Kidney (tissue), 14 donors: ENCODE results near the gene UBC. TPM values are rescaled to one million over a fixed set of nuclear protein-coding genes. Genes with fewer than 3 reads are reported as not detected.

Experiments
- DNase-seq, 5 donors: peaks; one replicate each; pipeline ENCODE4 v3.0.0-alpha.2; 2013 to 2020
- FAIRE-seq: peaks from 2 replicates; lab custom pipeline; 2012; peaks lifted over from hg19 to GRCh38; lab: Jason Lieb, UNC
- H3K27ac ChIP-seq, 2 donors: one replicate each; pipeline ENCODE4 v1.7.0; 2013; ENCODE audit warnings: low read depth in 2 of 2, low read length in 2 of 2, inconsistent platforms in 1 of 2
- H3K27me3 ChIP-seq: one replicate; pipeline ENCODE4 v1.7.1; 2013; ENCODE audit warnings: low read length, inconsistent platforms; ENCODE audit not compliant: control insufficient read depth, insufficient read depth
- H3K36me3 ChIP-seq, 3 donors: one replicate each; pipeline versions ENCODE4 v1.7.0 to v1.7.1; 2013; ENCODE audit warnings: low read length in 3 of 3, control low read depth in 1 of 3, inconsistent platforms in 1 of 3; ENCODE audit not compliant: insufficient read depth in 3 of 3, control insufficient read depth in 2 of 3
- H3K4me1 ChIP-seq, 3 donors: one replicate each; pipeline versions ENCODE4 v1.7.0 to v1.7.1; 2013; ENCODE audit warnings: low read length in 3 of 3, inconsistent platforms in 1 of 3, low read depth in 1 of 3; ENCODE audit not compliant: control insufficient read depth in 2 of 3, insufficient read depth in 2 of 3
- H3K4me3 ChIP-seq, 3 donors: one replicate each; pipeline versions ENCODE4 v1.7.0 to v1.8.1; 2013; ENCODE audit warnings: low read length in 3 of 3, control low read depth in 1 of 3, inconsistent platforms in 1 of 3
- H3K9ac ChIP-seq, 3 donors: one replicate each; pipeline versions ENCODE4 v1.7.0 to v1.7.1; 2013; ENCODE audit warnings: low read length in 3 of 3, control low read depth in 1 of 3, inconsistent platforms in 1 of 3
- H3K9me3 ChIP-seq, 3 donors: one replicate each; pipeline versions ENCODE4 v1.7.0 to v1.7.1; 2013; ENCODE audit warnings: low read length in 3 of 3, control low read depth in 1 of 3, inconsistent platforms in 1 of 3; ENCODE audit not compliant: control insufficient read depth in 2 of 3, insufficient read depth in 1 of 3
- CTCF ChIP-seq: IDR thresholded peaks from 3 replicates; pipeline ENCODE4 v1.5.1; 2012; ENCODE audit warnings: mild to moderate bottlenecking, moderate library complexity, borderline replicate concordance; ENCODE audit not compliant: insufficient read depth; ENCODE audit errors: extremely low read depth
- intact Hi-C: fragments of 100-400 bp; cut with DNase I; formaldehyde crosslinking; loops from one replicate; pipeline ENCODE4 v1.11.1; 2022
- polyA plus RNA-seq: library from polyadenylated mRNA; stranded (reverse); fragments of 350-450 nt; fragmentation: Illumina TruSeq; extraction: RNeasy Lipid Tissue Mini Kit (QIAGEN cat#74804); gene quantifications from one replicate; pipeline ENCODE4 v1.2.3, GENCODE V29; 2014; ENCODE audit warnings: low read depth, low replicate concordance; ENCODE audit not compliant: insufficient read depth
- total RNA-seq: library from RNA; stranded (reverse); fragmentation: NEBNext Ultra II Directional; extraction: Animal tissue kit (Norgen Biotek cat#: 25700); gene quantifications from one replicate; pipeline ENCODE4 v1.2.1, GENCODE V29; 2021
- donor health status: control.
- donor health status: control.
- donor health status: control.
- donor health status: control.
- donor health status: control.
- donor health status: DM: yes; HTN: yes; CAD: no.
- donor health status: Normal renal cell carcinoma (clear cell type).

The UBC gene
- total and polyA plus RNA-seq, 2 donors from 2014 or later: 952 to 1,132 TPM

GRCh38 chr12:124947013-124947412 lies 32.6 kb upstream of the UBC start:
- no peak overlapping the region for H3K27ac ChIP-seq
- no peaks in the 10 kb centered on the region for H3K4me1 ChIP-seq
- H3K9ac ChIP-seq: no peak overlapping the region
- intact Hi-C loops: no loop called here
- H3K9me3 ChIP-seq: no peaks in the 10 kb centered on the region
- H3K27me3 ChIP-seq: no peaks in the 10 kb centered on the region
- DNase-seq (no peak), FAIRE-seq (no peak)
- H3K4me3 ChIP-seq: no peak overlapping the region
- H3K36me3 ChIP-seq: peaks cover 0 to 3% (median 2%) of the 10 kb centered on the region in 3 donors
- TF ChIP-seq CTCF: no peak

- Histone ChIP-seq H3K4me3 (no peak overlapping the region), H3K4me1 (no peaks in the 10 kb centered on the region), H3K36me3 (peaks cover 0 to 3% (median 1%) of the 10 kb centered on the region in 3 donors), H3K9me3 (no peaks in the 10 kb centered on the region), H3K9ac (no peak overlapping the region), H3K27ac (no peak overlapping the region), H3K27me3 (no peaks in the 10 kb centered on the region)
- no peak for FAIRE-seq
- no peak for DNase-seq
- intact Hi-C loops: no loop called here
- TF ChIP-seq CTCF: no peak
Measured at GRCh38 chr12:124946447-124946793, 32.0 kb upstream of the UBC start.

- Histone ChIP-seq H3K4me1 (peaks cover 4 to 14% (median 10%) of the 10 kb centered on the region in 3 donors), H3K27me3 (no peaks in the 10 kb centered on the region), H3K27ac (peak overlapping the region; percentile 89 to 98), H3K9me3 (no peaks in the 10 kb centered on the region), H3K9ac (peak overlapping the region in 2 of 3 donors; percentile 62 to 70), H3K36me3 (no peaks in the 10 kb centered on the region), H3K4me3 (peak overlapping the region; percentile 67 to 78 (median 68))
- intact Hi-C loops: no loop called here
- DNase-seq: no peak
- no peak for TF ChIP-seq CTCF
- FAIRE-seq: no peak
Measured at GRCh38 chr12:124941170-124941527, 26.7 kb upstream of the UBC start.
